ENCODE measurements around the gene CLSTN2.

Gene CLSTN2

GRCh38 chr3:140363801-140364200, 428.8 kb downstream of the CLSTN2 start:
- ChIA-PET CTCF (no interaction called here), POLR2A (no interaction called here)
- DNase-seq (ENCODE audit: low read depth, low spot score) = no peak

GRCh38 chr3:140365872-140366697, 431.1 kb downstream of the CLSTN2 start:
- TF ChIP-seq, protein P1, sequence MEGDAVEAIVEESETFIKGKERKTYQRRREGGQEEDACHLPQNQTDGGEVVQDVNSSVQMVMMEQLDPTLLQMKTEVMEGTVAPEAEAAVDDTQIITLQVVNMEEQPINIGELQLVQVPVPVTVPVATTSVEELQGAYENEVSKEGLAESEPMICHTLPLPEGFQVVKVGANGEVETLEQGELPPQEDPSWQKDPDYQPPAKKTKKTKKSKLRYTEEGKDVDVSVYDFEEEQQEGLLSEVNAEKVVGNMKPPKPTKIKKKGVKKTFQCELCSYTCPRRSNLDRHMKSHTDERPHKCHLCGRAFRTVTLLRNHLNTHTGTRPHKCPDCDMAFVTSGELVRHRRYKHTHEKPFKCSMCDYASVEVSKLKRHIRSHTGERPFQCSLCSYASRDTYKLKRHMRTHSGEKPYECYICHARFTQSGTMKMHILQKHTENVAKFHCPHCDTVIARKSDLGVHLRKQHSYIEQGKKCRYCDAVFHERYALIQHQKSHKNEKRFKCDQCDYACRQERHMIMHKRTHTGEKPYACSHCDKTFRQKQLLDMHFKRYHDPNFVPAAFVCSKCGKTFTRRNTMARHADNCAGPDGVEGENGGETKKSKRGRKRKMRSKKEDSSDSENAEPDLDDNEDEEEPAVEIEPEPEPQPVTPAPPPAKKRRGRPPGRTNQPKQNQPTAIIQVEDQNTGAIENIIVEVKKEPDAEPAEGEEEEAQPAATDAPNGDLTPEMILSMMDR (IDR thresholded peaks at IDR 0.05; ENCODE audit: insufficient read depth, low read length, missing control alignments) = no peak
- POLR2A ChIA-PET = no interaction called here
- no peak for DNase-seq (ENCODE audit: low read depth, low spot score)
- CTCF ChIA-PET = no interaction called here
- no peak overlapping the region for H3K4me3 ChIP-seq (ENCODE audit: low read depth, low read length)

More at GRCh38 chr3:140363801-140364200, 428.8 kb downstream of the CLSTN2 start:
- TF ChIP-seq, protein P1 (IDR thresholded peaks at IDR 0.05; ENCODE audit: insufficient read depth, low read length, missing control alignments) = no peak
- no peak overlapping the region for H3K4me3 ChIP-seq (ENCODE audit: low read depth, low read length)

GRCh38 chr3:140368223-140368811, 433.3 kb downstream of the CLSTN2 start:
- no peak for DNase-seq (ENCODE audit: low read depth, low spot score)
- H3K4me3 ChIP-seq (ENCODE audit: low read depth, low read length) = no peak overlapping the region
- TF ChIP-seq, protein P1 (IDR thresholded peaks at IDR 0.05; ENCODE audit: insufficient read depth, low read length, missing control alignments) = no peak
- POLR2A ChIA-PET = no interaction called here
- CTCF ChIA-PET = no interaction called here

DNA sequence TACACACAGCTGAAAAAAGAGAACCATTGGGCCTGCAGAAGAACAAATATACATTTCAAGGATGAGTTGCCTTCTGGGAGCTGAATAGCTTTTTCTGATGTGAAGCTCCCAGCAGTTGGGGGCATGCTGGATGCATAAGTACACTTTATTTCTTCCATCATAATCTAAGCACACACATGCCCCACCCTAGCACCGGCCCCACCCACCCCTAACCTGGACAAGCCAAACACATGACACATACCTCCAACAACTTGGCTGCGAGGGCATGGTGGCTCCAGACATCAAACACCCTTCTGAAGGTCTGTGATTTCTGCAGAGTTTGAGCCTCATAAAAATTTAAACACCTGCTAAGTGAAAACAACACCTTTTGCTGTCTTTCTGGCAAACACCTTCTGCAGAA, 435.7 kb downstream of the CLSTN2 start:
- no peak overlapping the region for H3K4me3 ChIP-seq (ENCODE audit: low read depth, low read length)
- ChIA-PET CTCF (no interaction called here), POLR2A (no interaction called here)
- TF ChIP-seq, protein P1 (IDR thresholded peaks at IDR 0.05; ENCODE audit: insufficient read depth, low read length, missing control alignments) = no peak
- DNase-seq (ENCODE audit: low read depth, low spot score) = no peak

DNA sequence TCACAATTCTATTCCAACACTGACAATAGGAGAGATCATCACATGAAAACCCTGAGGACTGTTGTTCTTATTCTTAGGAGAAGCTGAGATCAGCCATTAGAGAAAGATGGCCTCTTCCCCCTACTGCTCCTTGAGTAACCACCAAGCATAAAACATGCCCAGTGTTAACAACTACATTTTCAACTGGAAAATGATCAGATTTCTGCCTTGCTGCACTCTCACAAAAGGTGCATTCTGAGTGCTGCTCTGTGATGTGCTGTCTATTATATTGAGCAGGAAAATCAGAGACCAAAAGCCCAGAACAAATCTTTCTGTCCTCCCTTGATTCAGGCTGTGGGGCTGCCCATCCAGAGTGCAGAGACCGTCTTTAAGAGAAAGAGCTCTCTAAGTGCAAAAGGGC, 438.2 kb downstream of the CLSTN2 start:
- CTCF ChIA-PET = no interaction called here

DNA sequence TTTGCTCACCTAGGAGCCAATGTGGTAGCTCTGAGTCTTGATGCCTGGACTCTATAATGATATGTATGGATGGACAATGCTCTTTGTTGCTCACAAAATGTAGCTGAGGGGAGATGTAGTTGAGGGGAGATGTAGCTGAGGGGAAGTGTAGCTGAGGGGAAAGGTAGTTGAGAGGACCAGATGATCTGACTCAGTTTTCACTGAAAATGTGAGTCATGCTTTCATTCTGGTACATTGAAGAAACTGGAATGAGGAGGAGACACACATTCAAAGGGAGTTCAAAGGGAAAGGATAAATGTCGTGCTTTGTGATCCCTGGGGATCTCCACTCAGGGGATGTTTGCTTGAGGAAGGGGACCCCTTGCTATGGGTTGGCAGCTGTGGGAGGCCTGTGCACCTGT, 440.0 kb downstream of the CLSTN2 start:
- no peak for DNase-seq (ENCODE audit: low read depth, low spot score)
- H3K4me3 ChIP-seq (ENCODE audit: low read depth, low read length) = no peak overlapping the region
- CTCF ChIA-PET = no interaction called here
- TF ChIP-seq, protein P1 (IDR thresholded peaks at IDR 0.05; ENCODE audit: insufficient read depth, low read length, missing control alignments) = no peak
- POLR2A ChIA-PET = no interaction called here

More for the DNA sequence above, 438.2 kb downstream of the CLSTN2 start:
- TF ChIP-seq, protein P1 (IDR thresholded peaks at IDR 0.05; ENCODE audit: insufficient read depth, low read length, missing control alignments) = no peak
- POLR2A ChIA-PET = no interaction called here
- no peak for DNase-seq (ENCODE audit: low read depth, low spot score)
- H3K4me3 ChIP-seq (ENCODE audit: low read depth, low read length) = no peak overlapping the region

All from AG04449 (cell line).